HCT116 (cell line): Measurements from ENCODE around the gene OR10H4. TPM values are rescaled to one million over a fixed set of nuclear protein-coding genes. Genes with fewer than 3 reads are reported as not detected.

Experiments
- ATAC-seq: fragments of 200-7000 bp; cut with Tn5 transposase; 2 replicates; pipeline ENCODE4 v1.9.1; 2020; ENCODE audit warnings: mild to moderate bottlenecking, moderate library complexity
- BruUV-seq: library from RNA; stranded (reverse); fragments of 400-500 nt; replicated peaks from 2 replicates; lab custom pipeline; 2021; lab: Mats Ljungman, UMichigan
- CTCF ChIA-PET: fragments of 300-600 bp; sonication (Branson Sonifier 250); formaldehyde crosslinking; loops from one replicate; lab custom pipeline; 2021; ENCODE audit warnings: antibody characterized with exemption; lab: Charles Lee
- POLR2A ChIA-PET: fragments of 300-600, 350-600 bp; sonication (Branson Sonifier 250); formaldehyde crosslinking; loops from one replicate; lab custom pipeline; 2021; ENCODE audit warnings: antibody characterized with exemption; lab: Charles Lee
- RAD21 ChIA-PET, 2 experiments: fragments of 300-600 bp; sonication (Branson Sonifier 250); formaldehyde crosslinking; loops; one replicate each; lab custom pipeline; 2023; ENCODE audit warnings: low total read pairs in 2 of 2; ENCODE audit not compliant: uncharacterized antibody in 2 of 2, unreplicated experiment in 2 of 2, low non-redundant PET in 1 of 2; lab: Charles Lee
- DNase-seq: peaks from one replicate; pipeline ENCODE4 v3.0.0-alpha.2; 2010; ENCODE audit warnings: low read depth, low spot score
- H2AFZ ChIP-seq: fragments of 200-600 bp; shearing (Covaris generic), sonication (generic); 2 replicates; pipeline ENCODE4 v1.6.1; 2017; ENCODE audit warnings: low read depth, mixed run types, mixed read lengths, antibody characterized with exemption, low read length; ENCODE audit not compliant: poor library complexity, severe bottlenecking
- H3K27ac ChIP-seq: 2 replicates; pipeline ENCODE4 v1.5.1; 2012; ENCODE audit warnings: low read depth, low read length
- H3K27me3 ChIP-seq: fragments of 200-600 bp; sonication (generic); 2 replicates; pipeline ENCODE4 v1.6.1; 2016; ENCODE audit warnings: mixed run types, low read length, mixed read lengths; ENCODE audit not compliant: insufficient read depth
- H3K36me3 ChIP-seq, 2 experiments: fragments of 200-500 bp in 1 of 2; fragments of 200-600 bp in 1 of 2; sonication (Bioruptor generic) in 1 of 2; sonication (generic) in 1 of 2; 2 replicates each; pipeline versions ENCODE4 v1.5.1 to v1.6.1; 2014 to 2016; ENCODE audit warnings: low read length in 2 of 2, inconsistent platforms in 1 of 2, mixed read lengths in 1 of 2, mixed run types in 1 of 2; ENCODE audit not compliant: insufficient read depth in 2 of 2, control insufficient read depth in 1 of 2
- H3K4me1 ChIP-seq, 2 experiments: fragments of 200-600 bp in 1 of 2; sonication (generic) in 1 of 2; 2 replicates each; pipeline versions ENCODE4 v1.5.1 to v1.6.1; 2012 to 2017; ENCODE audit warnings: low read length in 2 of 2, inconsistent platforms in 1 of 2, mild to moderate bottlenecking in 1 of 2, mixed read lengths in 1 of 2, mixed run types in 1 of 2, moderate library complexity in 1 of 2; ENCODE audit not compliant: insufficient read depth in 2 of 2, control insufficient read depth in 1 of 2
- H3K4me2 ChIP-seq: fragments of 200-600 bp; sonication (generic); 2 replicates; pipeline ENCODE4 v1.6.1; 2017; ENCODE audit warnings: mixed run types, low read length, mixed read lengths
- H3K4me3 ChIP-seq, 2 experiments: fragments of 200-600 bp in 1 of 2; sonication (generic) in 1 of 2; replicated peaks in 1 of 2; 2 replicates each; pipeline ENCODE4 v1.5.1; 2011 to 2016; ENCODE audit warnings: low read length in 2 of 2, control low read depth in 1 of 2, low read depth in 1 of 2, mild to moderate bottlenecking in 1 of 2, mixed read lengths in 1 of 2, mixed run types in 1 of 2
- H3K79me2 ChIP-seq: fragments of 200-600 bp; sonication (generic); 2 replicates; pipeline ENCODE4 v1.6.1; 2017; ENCODE audit warnings: mild to moderate bottlenecking, mixed run types, low read length, moderate library complexity, mixed read lengths; ENCODE audit not compliant: insufficient read depth
- H3K9ac ChIP-seq: fragments of 200-600 bp; sonication (generic); 2 replicates; pipeline ENCODE4 v1.6.1; 2016; ENCODE audit warnings: low read length, mixed read lengths
- H3K9me2 ChIP-seq: fragments of 200-600 bp; sonication (generic), shearing (Covaris generic); 2 replicates; pipeline ENCODE4 v1.6.1; 2017; ENCODE audit warnings: mixed run types, mild to moderate bottlenecking, moderate library complexity; ENCODE audit not compliant: insufficient read depth
- H3K9me3 ChIP-seq, 2 experiments: fragments of 200-500 bp in 1 of 2; fragments of 200-600 bp in 1 of 2; sonication (Bioruptor generic) in 1 of 2; sonication (generic) in 1 of 2; 2 replicates each; pipeline ENCODE4 v1.6.1; 2014 to 2017; ENCODE audit warnings: low read length in 2 of 2, mixed read lengths in 2 of 2, inconsistent platforms in 1 of 2, low read depth in 1 of 2, mild to moderate bottlenecking in 1 of 2, mixed run types in 1 of 2, moderate library complexity in 1 of 2; ENCODE audit not compliant: control insufficient read depth in 1 of 2, insufficient read depth in 1 of 2
- H4K20me1 ChIP-seq: fragments of 200-600 bp; sonication (generic), shearing (Covaris generic); 2 replicates; pipeline ENCODE4 v1.6.1; 2017; ENCODE audit warnings: mixed run types, mild to moderate bottlenecking, moderate library complexity; ENCODE audit not compliant: insufficient read depth
- EGR1 ChIP-seq: IDR thresholded peaks from 2 replicates; pipeline ENCODE4 v1.6.1; 2012; ENCODE audit warnings: low read depth
- ELF1 ChIP-seq: IDR thresholded peaks from 2 replicates; pipeline ENCODE4 v1.6.1; 2012; ENCODE audit warnings: low read depth, borderline replicate concordance
- EZH2 ChIP-seq: fragments of 200-600 bp; sonication (generic); IDR thresholded peaks from 2 replicates; pipeline ENCODE4 v1.6.1; 2017; ENCODE audit warnings: antibody characterized with exemption, mixed run types
- FOSL1 ChIP-seq: IDR thresholded peaks from 2 replicates; pipeline ENCODE4 v1.6.1; 2012; ENCODE audit warnings: low read depth
- JUND ChIP-seq: IDR thresholded peaks from 2 replicates; pipeline ENCODE4 v1.6.1; 2012
- POLR2A ChIP-seq: IDR thresholded peaks from 2 replicates; pipeline ENCODE4 v1.7.0; 2011; ENCODE audit warnings: borderline replicate concordance; ENCODE audit not compliant: insufficient read depth, insufficient read length; ENCODE audit errors: extremely low read depth
- POLR2AphosphoS5 ChIP-seq: IDR thresholded peaks from 2 replicates; pipeline ENCODE4 v1.6.1; 2011; ENCODE audit warnings: mild to moderate bottlenecking, low read depth, low read length, moderate library complexity
- RAD21 ChIP-seq: IDR thresholded peaks from 2 replicates; pipeline ENCODE4 v1.6.1; 2012; ENCODE audit warnings: low read depth, mild to moderate bottlenecking
- SP1 ChIP-seq: IDR thresholded peaks from 2 replicates; pipeline ENCODE4 v1.6.1; 2012; ENCODE audit warnings: low read depth
- SRF ChIP-seq: IDR thresholded peaks from 2 replicates; pipeline ENCODE4 v1.6.1; 2012; ENCODE audit warnings: low read depth
- TCF7L2 ChIP-seq: IDR thresholded peaks from 2 replicates; pipeline ENCODE4 v1.7.0; 2011; ENCODE audit warnings: borderline replicate concordance, inconsistent platforms; ENCODE audit not compliant: insufficient read depth, insufficient read length; ENCODE audit errors: extremely low read depth
- YY1 ChIP-seq: IDR thresholded peaks from 2 replicates; pipeline ENCODE4 v1.6.1; 2011; ENCODE audit warnings: low read length, low read depth, moderate library complexity, mild to moderate bottlenecking; ENCODE audit not compliant: insufficient replicate concordance; ENCODE audit errors: extremely low read depth
- ZFX ChIP-seq: fragments of 450-650 bp; IDR thresholded peaks from 2 replicates; pipeline ENCODE4 v1.6.1; 2017
- ZNF274 ChIP-seq: fragments of 200-500 bp; sonication (Bioruptor generic); IDR thresholded peaks from 2 replicates; pipeline ENCODE4 v1.6.1; 2014; ENCODE audit warnings: mild to moderate bottlenecking, low read depth, low read length, inconsistent platforms
- intact Hi-C: fragments of 100-400 bp; cut with micrococcal nuclease; formaldehyde crosslinking; loops from 2 replicates; pipeline ENCODE4 v1.10.0; 2022
- total RNA-seq: library from RNA; stranded (reverse); gene quantifications from one replicate; pipeline ENCODE4 v1.2.1, GENCODE V29; 2021; ENCODE audit not compliant: unreplicated experiment
- TF ChIP-seq, protein P1 (sequence below): IDR thresholded peaks from 2 replicates; pipeline ENCODE4 v1.6.1; 2012; ENCODE audit warnings: low read depth
- TF ChIP-seq, protein P2 (sequence below): IDR thresholded peaks from 2 replicates; pipeline ENCODE4 v1.6.1; 2012
- TF ChIP-seq, protein P3 (sequence below), 3 experiments: fragments of 200-600 bp in 1 of 3; sonication (generic) in 1 of 3; IDR thresholded peaks in 2 of 3; conservative IDR thresholded peaks in 1 of 3; 2 replicates each; pipeline ENCODE4 v1.5.1; 2012 to 2017; ENCODE audit warnings: low read depth in 2 of 3, low read length in 2 of 3, antibody characterized with exemption in 1 of 3, borderline replicate concordance in 1 of 3, control low read depth in 1 of 3, mild to moderate bottlenecking in 1 of 3, mixed read lengths in 1 of 3, mixed run types in 1 of 3, moderate library complexity in 1 of 3; ENCODE audit not compliant: insufficient read depth in 1 of 3

OR10H4 gene
- total RNA-seq, 1 experiment from 2014 or later: not detected

DNA sequence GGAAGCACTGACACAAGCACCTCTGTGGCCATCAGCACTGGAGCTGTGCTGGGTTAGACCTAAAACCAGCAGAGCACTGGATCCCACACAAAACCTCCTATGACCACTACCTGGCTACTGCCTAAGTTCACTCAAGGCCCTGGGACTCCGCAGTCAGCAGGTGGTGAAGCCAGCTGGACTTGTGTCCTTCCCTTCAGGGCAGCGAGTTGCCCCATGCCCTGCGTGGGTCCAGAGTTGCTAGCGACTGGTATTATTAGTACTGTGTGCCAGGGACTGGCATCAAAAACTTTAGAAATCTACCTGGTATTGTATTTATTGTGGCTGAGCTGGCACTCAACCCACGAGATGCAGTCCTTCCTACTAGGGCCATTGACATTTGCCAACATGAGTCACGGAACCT lies 6.0 kb downstream of the OR10H4 start:
- CTCF ChIA-PET: no interaction called here
- POLR2A ChIA-PET: no interaction called here
- intact Hi-C loops: no loop called here
- H3K36me3 ChIP-seq: no peaks in the 10 kb centered on the region
- no peaks in the 10 kb centered on the region for H3K79me2 ChIP-seq
- H3K4me1 ChIP-seq: no peaks in the 10 kb centered on the region
- no peaks in the 10 kb centered on the region for H3K9me3 ChIP-seq
- H4K20me1 ChIP-seq: no peaks in the 10 kb centered on the region
- no peaks in the 10 kb centered on the region for H3K27me3 ChIP-seq
- no peak for TF ChIP-seq ZNF274
- TF ChIP-seq, protein P1, sequence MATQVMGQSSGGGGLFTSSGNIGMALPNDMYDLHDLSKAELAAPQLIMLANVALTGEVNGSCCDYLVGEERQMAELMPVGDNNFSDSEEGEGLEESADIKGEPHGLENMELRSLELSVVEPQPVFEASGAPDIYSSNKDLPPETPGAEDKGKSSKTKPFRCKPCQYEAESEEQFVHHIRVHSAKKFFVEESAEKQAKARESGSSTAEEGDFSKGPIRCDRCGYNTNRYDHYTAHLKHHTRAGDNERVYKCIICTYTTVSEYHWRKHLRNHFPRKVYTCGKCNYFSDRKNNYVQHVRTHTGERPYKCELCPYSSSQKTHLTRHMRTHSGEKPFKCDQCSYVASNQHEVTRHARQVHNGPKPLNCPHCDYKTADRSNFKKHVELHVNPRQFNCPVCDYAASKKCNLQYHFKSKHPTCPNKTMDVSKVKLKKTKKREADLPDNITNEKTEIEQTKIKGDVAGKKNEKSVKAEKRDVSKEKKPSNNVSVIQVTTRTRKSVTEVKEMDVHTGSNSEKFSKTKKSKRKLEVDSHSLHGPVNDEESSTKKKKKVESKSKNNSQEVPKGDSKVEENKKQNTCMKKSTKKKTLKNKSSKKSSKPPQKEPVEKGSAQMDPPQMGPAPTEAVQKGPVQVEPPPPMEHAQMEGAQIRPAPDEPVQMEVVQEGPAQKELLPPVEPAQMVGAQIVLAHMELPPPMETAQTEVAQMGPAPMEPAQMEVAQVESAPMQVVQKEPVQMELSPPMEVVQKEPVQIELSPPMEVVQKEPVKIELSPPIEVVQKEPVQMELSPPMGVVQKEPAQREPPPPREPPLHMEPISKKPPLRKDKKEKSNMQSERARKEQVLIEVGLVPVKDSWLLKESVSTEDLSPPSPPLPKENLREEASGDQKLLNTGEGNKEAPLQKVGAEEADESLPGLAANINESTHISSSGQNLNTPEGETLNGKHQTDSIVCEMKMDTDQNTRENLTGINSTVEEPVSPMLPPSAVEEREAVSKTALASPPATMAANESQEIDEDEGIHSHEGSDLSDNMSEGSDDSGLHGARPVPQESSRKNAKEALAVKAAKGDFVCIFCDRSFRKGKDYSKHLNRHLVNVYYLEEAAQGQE: no peak
- TF ChIP-seq ELF1: no peak
- no peak for TF ChIP-seq JUND
- TF ChIP-seq, protein P2, sequence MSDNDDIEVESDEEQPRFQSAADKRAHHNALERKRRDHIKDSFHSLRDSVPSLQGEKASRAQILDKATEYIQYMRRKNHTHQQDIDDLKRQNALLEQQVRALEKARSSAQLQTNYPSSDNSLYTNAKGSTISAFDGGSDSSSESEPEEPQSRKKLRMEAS: no peak
- TF ChIP-seq EZH2: no peak
- TF ChIP-seq ZFX: no peak
- TF ChIP-seq YY1: no peak
- TF ChIP-seq SRF: no peak
- no peak for TF ChIP-seq EGR1
- no peak for TF ChIP-seq TCF7L2
- no peak for TF ChIP-seq POLR2AphosphoS5
- TF ChIP-seq POLR2A: no peak
- no peak for TF ChIP-seq FOSL1
- TF ChIP-seq, protein P3, sequence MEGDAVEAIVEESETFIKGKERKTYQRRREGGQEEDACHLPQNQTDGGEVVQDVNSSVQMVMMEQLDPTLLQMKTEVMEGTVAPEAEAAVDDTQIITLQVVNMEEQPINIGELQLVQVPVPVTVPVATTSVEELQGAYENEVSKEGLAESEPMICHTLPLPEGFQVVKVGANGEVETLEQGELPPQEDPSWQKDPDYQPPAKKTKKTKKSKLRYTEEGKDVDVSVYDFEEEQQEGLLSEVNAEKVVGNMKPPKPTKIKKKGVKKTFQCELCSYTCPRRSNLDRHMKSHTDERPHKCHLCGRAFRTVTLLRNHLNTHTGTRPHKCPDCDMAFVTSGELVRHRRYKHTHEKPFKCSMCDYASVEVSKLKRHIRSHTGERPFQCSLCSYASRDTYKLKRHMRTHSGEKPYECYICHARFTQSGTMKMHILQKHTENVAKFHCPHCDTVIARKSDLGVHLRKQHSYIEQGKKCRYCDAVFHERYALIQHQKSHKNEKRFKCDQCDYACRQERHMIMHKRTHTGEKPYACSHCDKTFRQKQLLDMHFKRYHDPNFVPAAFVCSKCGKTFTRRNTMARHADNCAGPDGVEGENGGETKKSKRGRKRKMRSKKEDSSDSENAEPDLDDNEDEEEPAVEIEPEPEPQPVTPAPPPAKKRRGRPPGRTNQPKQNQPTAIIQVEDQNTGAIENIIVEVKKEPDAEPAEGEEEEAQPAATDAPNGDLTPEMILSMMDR (IDR thresholded peaks at IDR 0.05 in 2 of 3, conservative IDR thresholded peaks at IDR 0.05 in 1 of 3; ENCODE audit: borderline replicate concordance in 1 of 3, insufficient read depth in 1 of 3, low read depth in 2 of 3, low read length in 2 of 3): no peak
- TF ChIP-seq SP1: no peak
- no peak for TF ChIP-seq RAD21
- ATAC-seq (no peak), DNase-seq (no peak)
- no peak overlapping the region for H2AFZ ChIP-seq
- RAD21 ChIA-PET: no interaction called here
- no peak overlapping the region for H3K4me3 ChIP-seq
- H3K9ac ChIP-seq: no peak overlapping the region
- no TSS peak for BruUV-seq
- no peak overlapping the region for H3K27ac ChIP-seq
- no peak overlapping the region for H3K4me2 ChIP-seq
- H3K9me2 ChIP-seq: no peaks in the 10 kb centered on the region
